Activated CD4-positive, alpha-beta T cell treated with anti-CD3 and anti-CD28 coated beads, Interleukin-2, amount 10 ng/mL, durations not matched to agents 24 days and 14 days (primary cell): ENCODE measurements around the gene DDX4. TPM values are rescaled to one million over a fixed set of nuclear protein-coding genes. Genes with fewer than 3 reads are reported as not detected.
"Not testable (repeated sequence)": the region's sequence is repeated elsewhere in the genome, so short reads cannot be mapped to it uniquely, and the experiment has no call there.

Source experiments
- DNase-seq: peaks from one replicate; pipeline ENCODE4 v3.0.0; 2022
- H3K27ac Mint-ChIP-seq: one replicate; pipeline ENCODE4 v1.8.0; 2022; ENCODE audit warnings: mild to moderate bottlenecking, mixed read lengths
- H3K27me3 Mint-ChIP-seq: one replicate; pipeline ENCODE4 v1.8.0; 2022; ENCODE audit warnings: mixed read lengths
- H3K36me3 Mint-ChIP-seq: one replicate; pipeline ENCODE4 v1.8.0; 2022; ENCODE audit warnings: low read depth, mild to moderate bottlenecking, mixed read lengths
- H3K4me1 Mint-ChIP-seq: one replicate; pipeline ENCODE4 v1.8.0; 2021; ENCODE audit warnings: mixed read lengths
- H3K4me3 Mint-ChIP-seq: one replicate; pipeline ENCODE4 v1.8.0; 2022; ENCODE audit warnings: mild to moderate bottlenecking, moderate library complexity, mixed read lengths
- H3K9me3 Mint-ChIP-seq: one replicate; pipeline ENCODE4 v1.8.0; 2021; ENCODE audit warnings: mixed read lengths
- intact Hi-C: fragments of 100-400 bp; cut with micrococcal nuclease; formaldehyde crosslinking; loops from one replicate; pipeline ENCODE4 v1.15.1; 2023
- total RNA-seq: library from RNA; stranded (reverse); gene quantifications from 2 replicates; pipeline ENCODE4 v1.2.3, GENCODE V29; 2022

The DDX4 gene
- 0.19 and 0.40 TPM in 2 replicates for total RNA-seq

DNA sequence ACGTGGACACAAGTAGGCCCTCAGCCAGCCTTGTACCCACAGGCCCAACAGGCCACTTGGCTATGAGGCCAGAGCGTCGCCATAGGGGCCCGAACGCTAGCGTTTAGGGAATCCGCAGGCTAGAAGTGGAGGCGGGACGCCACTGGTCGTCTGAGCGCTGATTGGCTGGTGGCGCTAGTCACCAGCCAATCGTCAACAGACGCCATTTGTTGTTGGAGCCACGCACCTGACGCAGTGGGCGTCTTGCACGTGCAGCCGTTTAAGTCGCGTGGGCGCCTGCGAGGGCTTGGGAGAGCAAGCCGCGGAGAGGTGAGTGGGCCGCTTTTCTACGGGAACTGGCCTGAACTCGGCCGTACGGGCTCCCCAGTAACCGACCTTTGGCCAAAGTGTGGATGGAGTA lies at the start of gene DDX4:
DDX4 (plus strand) TSS at position 269 of the 400 bp plus-strand sequence. CDS start 903 bp downstream, outside the sequence.
- intact Hi-C loops, result no loop called here
- Mint-ChIP-seq H3K4me1 (no peaks in the 10 kb centered on the region), H3K36me3 (no peaks in the 10 kb centered on the region), H3K9me3 (no peaks in the 10 kb centered on the region), H3K27me3 (peaks cover 5% of the 10 kb centered on the region), H3K27ac (no peak within 1 kb of the TSS), H3K4me3 (no peak within 1 kb of the TSS)
- no peak for DNase-seq

DNA sequence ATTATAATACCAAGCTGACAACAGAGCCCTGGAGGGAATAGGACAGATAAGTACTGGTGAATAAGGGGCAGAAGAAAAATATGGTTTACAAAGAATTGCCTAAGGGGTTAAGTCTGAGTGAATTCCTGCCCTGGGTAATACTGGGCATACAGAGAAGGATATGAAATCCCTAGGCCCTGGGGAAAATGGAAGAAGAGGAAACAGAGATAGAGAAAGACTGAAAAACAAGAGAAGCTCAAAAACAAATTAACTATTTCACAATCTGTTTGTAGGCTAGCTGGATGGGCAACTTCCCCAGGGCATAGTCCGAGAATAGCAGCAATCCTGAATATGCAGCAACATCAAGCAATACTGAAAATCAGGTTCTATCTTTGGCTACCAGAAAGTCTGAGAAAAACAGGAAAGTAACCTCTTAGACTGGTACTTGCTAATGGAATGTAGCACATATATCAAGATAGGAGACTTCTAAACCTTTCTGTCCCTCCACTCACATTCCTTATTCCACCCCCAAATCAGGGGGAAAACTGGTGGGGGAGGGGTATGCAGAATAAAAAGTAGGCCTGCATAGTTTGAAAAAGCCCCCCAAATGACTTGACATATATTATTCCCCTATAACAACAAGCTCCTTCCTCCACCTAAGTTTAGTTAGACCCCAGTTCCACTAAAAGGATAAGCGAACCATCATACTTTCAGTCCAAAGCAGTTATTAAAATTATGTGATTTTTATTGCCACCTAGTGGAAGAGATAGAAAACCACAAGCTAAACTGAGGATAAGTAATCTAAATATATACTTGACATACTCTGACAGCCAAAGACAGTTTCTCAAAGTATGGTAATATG lies 46.4 kb upstream of the DDX4 start:
- Mint-ChIP-seq H3K4me3 (no peak overlapping the region), H3K9me3 (no peaks in the 10 kb centered on the region), H3K27me3 (no peaks in the 10 kb centered on the region), H3K27ac (no peak overlapping the region), H3K36me3 (peaks cover 16% of the 10 kb centered on the region), H3K4me1 (peaks cover 12% of the 10 kb centered on the region)
- DNase-seq, result no peak
- intact Hi-C loops, result loop anchor here (2.0 to 5.0 kb wide), 5 partner anchors 159 to 519 kb away; partner anchors contain the start of genes CDC20B and PLPP1

- H3K9me3 Mint-ChIP-seq, result no peaks in the 10 kb centered on the region
These were observed 45.8 kb upstream of the DDX4 start for GRCh38 chr5:55692106-55692417.

GRCh38 chr5:55692509-55692908 lies 45.4 kb upstream of the DDX4 start:
- Mint-ChIP-seq H3K36me3 (peaks cover 19% of the 10 kb centered on the region), H3K4me1 (peaks cover 12% of the 10 kb centered on the region), H3K9me3 (no peaks in the 10 kb centered on the region), H3K27me3 (no peaks in the 10 kb centered on the region), H3K4me3 (no peak overlapping the region), H3K27ac (no peak overlapping the region)
- no peak for DNase-seq
- intact Hi-C loops, result loop anchor here (2.0 to 5.0 kb wide), 2 partner anchors 160 to 286 kb away; partner anchors contain the start of gene PLPP1

More at GRCh38 chr5:55692106-55692417, 45.8 kb upstream of the DDX4 start:
- Mint-ChIP-seq H3K27ac (no peak overlapping the region), H3K27me3 (no peaks in the 10 kb centered on the region), H3K36me3 (peaks cover 16% of the 10 kb centered on the region), H3K4me1 (peaks cover 12% of the 10 kb centered on the region), H3K4me3 (no peak overlapping the region)
- intact Hi-C loops, result loop anchor here (2.0 to 5.0 kb wide), 2 partner anchors 160 to 285 kb away; partner anchors contain the start of gene PLPP1
- DNase-seq, result no peak

DNA sequence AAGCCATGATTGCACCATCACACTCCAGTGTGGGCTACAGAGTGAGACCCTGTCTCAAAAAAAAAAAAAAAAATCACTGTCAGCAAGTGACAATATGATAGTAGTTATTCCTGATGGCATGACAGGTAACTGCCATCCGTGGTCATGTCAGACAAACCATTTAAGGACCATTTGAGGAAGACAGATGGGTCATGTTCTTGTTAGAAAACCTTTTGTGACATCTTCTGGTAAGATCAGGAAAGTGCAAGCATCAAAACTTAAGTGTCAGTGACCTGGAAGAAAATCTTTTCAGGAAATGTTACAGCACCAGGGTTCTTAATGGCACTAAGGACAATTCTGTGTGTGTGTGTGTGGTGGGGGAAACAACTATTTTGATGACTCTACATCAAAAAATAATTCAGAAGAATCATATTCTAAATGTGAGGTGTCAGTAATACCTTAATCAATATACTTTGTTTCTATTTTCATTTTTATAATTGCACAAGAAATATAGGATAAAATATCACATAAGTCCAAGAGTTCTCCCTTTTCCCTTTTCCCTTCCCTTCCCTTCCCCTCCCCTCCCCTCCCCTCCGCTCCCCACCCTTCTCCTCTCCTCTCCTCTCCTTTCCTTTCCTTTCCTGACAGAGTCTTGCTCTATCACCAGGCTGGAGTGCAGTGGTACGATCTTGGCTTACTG lies 43.6 kb upstream of the DDX4 start:
- H3K9me3 Mint-ChIP-seq, result no peaks in the 10 kb centered on the region
- H3K27ac Mint-ChIP-seq, result no peak overlapping the region
- H3K4me1 Mint-ChIP-seq, result peaks cover 13% of the 10 kb centered on the region
- intact Hi-C loops, result loop anchor here (5.0 kb wide), 1 partner anchor 162 kb away; the partner anchor contains the start of gene PLPP1
- H3K27me3 Mint-ChIP-seq, result no peaks in the 10 kb centered on the region
- H3K36me3 Mint-ChIP-seq, result peaks cover 18% of the 10 kb centered on the region
- no peak overlapping the region for H3K4me3 Mint-ChIP-seq
- peak; percentile 65 for DNase-seq

- H3K27ac Mint-ChIP-seq, DNase-seq, H3K27me3 Mint-ChIP-seq, intact Hi-C loops, H3K4me3 Mint-ChIP-seq, H3K9me3 Mint-ChIP-seq: not testable (repeated sequence)
- Mint-ChIP-seq H3K36me3 (peaks cover 24% of the 10 kb centered on the region), H3K4me1 (peaks cover 17% of the 10 kb centered on the region)
These were observed 41.2 kb upstream of the DDX4 start for GRCh38 chr5:55696704-55697103.

DNA sequence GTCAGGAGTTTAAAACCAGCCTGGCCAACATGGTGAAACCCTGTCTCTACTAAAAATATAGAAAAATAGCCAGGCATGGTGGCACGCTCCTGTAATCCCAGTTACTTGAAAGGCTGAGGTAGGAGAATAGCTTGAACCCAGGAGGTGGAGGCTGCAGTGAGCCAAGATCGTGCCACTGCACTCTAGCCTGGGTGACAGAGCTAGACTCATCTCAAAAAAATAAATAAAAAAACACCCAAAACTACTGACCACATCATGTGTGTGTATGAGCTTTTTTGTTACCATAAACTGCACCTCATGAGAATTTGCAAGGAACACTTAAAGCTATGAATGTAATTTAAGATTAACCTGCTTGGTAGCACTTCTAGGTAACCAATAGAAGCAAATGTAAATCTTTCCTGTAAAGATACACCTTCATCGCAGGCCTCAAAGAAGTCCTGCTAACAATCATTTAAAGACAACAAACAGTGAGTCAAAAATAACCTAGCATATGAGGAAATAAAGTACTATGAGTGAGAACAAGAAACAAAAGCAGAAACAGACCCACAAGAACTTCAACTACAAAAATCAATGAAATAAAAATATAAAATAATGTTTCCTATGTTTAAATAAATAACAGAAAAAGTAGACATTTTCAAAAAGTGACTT lies 38.7 kb upstream of the DDX4 start:
- no peak overlapping the region for H3K4me3 Mint-ChIP-seq
- H3K27ac Mint-ChIP-seq, result no peak overlapping the region
- H3K4me1 Mint-ChIP-seq, result peaks cover 20% of the 10 kb centered on the region
- DNase-seq, result no peak
- H3K9me3 Mint-ChIP-seq, result no peaks in the 10 kb centered on the region
- H3K36me3 Mint-ChIP-seq, result peaks cover 36% of the 10 kb centered on the region
- intact Hi-C loops, result no loop called here
- H3K27me3 Mint-ChIP-seq, result no peaks in the 10 kb centered on the region

- no peaks in the 10 kb centered on the region for H3K27me3 Mint-ChIP-seq
- H3K4me1 Mint-ChIP-seq, result peaks cover 18% of the 10 kb centered on the region
- no peak overlapping the region for H3K4me3 Mint-ChIP-seq
- no peak overlapping the region for H3K27ac Mint-ChIP-seq
- no peaks in the 10 kb centered on the region for H3K9me3 Mint-ChIP-seq
- intact Hi-C loops, result no loop called here
- H3K36me3 Mint-ChIP-seq, result peaks cover 30% of the 10 kb centered on the region
- DNase-seq, result no peak
These were observed 37.1 kb upstream of the DDX4 start for GRCh38 chr5:55700745-55701144.

DNA sequence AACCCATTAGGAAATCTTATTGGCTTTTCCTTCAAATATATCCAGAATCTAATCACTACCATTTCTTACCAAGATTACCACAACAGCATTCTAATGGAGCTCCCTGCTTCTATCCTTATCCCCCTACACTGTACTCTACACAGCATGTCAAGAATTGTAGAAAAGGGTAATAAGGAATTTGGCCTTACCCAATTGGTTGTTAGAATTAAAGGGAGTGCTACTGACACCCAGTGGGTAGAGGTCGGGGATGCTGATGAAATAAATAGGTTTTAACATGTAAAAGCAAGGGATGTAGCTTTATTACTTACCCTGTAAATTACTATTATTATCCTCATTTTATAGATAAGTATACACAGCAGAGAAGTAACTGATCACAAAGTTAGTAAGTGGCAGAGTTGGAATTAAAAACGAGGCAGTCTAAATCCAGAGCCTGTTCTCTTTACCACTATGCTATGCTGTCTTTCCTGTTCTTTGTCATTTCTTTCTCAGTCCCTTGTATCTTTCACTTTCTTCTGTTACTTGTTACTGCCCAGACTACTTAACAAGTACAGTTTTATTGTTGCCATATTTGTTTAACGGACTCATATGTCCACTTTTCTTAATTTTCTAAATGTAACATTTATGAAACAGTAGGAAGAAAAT lies 36.3 kb upstream of the DDX4 start:
- Mint-ChIP-seq H3K27ac (no peak overlapping the region), H3K9me3 (no peaks in the 10 kb centered on the region), H3K4me3 (no peak overlapping the region), H3K4me1 (peaks cover 22% of the 10 kb centered on the region), H3K27me3 (no peaks in the 10 kb centered on the region), H3K36me3 (peaks cover 30% of the 10 kb centered on the region)
- DNase-seq, result no peak
- intact Hi-C loops, result no loop called here

- Mint-ChIP-seq H3K36me3 (peaks cover 23% of the 10 kb centered on the region), H3K4me1 (peaks cover 26% of the 10 kb centered on the region), H3K27me3 (no peaks in the 10 kb centered on the region), H3K9me3 (no peaks in the 10 kb centered on the region), H3K27ac (no peak overlapping the region), H3K4me3 (no peak overlapping the region)
- no peak for DNase-seq
- intact Hi-C loops, result no loop called here
These were observed 35.1 kb upstream of the DDX4 start for GRCh38 chr5:55702598-55703345.

GRCh38 chr5:55706230-55706629 lies 31.6 kb upstream of the DDX4 start:
- no peak for DNase-seq
- H3K36me3 Mint-ChIP-seq, result peaks cover 26% of the 10 kb centered on the region
- H3K4me3 Mint-ChIP-seq, result no peak overlapping the region
- H3K4me1 Mint-ChIP-seq, result peaks cover 34% of the 10 kb centered on the region
- H3K27me3 Mint-ChIP-seq, result no peaks in the 10 kb centered on the region
- H3K27ac Mint-ChIP-seq, result no peak overlapping the region
- intact Hi-C loops, result no loop called here
- no peaks in the 10 kb centered on the region for H3K9me3 Mint-ChIP-seq

DNA sequence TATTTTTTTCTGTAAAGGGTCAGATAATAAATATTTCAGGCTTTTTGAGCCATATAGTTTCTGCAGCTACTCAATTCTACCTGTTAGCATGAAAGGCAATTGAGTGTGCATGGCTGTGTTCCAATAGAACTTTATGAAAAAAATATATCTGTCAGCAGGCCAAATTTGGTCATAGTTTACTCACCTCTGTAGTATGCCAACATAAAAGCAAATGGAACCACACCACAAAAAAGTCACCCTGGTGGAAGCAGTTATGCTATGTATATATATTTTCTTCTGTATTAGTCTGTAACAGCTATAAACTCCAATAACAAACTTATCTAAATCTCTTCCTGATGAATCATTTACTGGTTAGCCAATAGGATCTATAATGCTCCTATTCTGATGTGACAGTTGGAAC lies 29.1 kb upstream of the DDX4 start:
- H3K27me3 Mint-ChIP-seq, result no peaks in the 10 kb centered on the region
- H3K9me3 Mint-ChIP-seq, result no peaks in the 10 kb centered on the region
- peaks cover 13% of the 10 kb centered on the region for H3K36me3 Mint-ChIP-seq
- no peak for DNase-seq
- peak overlapping the region; percentile 15 for H3K4me3 Mint-ChIP-seq
- no peak overlapping the region for H3K27ac Mint-ChIP-seq
- intact Hi-C loops, result no loop called here
- peaks cover 34% of the 10 kb centered on the region for H3K4me1 Mint-ChIP-seq

DNA sequence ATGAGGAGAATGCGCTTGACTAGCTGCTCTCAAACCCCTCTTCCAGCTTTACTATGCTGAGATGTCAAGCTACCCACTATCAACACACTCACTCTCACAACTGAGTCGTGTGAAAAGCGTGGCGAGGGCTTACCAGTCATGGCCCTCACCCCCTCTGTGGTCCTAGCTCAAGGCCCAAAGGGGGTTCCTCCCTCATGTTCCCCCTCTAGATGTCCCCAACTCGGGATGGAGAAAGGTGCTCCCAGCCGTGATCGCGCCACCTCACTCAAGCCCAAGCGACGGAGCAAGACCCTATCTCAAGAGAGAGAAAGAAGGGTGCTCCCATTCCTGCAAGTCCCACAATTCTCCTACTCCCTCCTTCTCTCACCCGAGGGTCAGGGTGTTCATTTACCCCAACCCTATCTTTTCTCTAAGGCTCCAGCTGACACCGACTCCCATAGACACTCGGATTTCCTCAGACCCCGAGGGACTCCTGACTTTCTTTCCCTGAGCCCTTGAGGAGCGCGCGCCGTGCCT lies 26.3 kb upstream of the DDX4 start:
- Mint-ChIP-seq H3K9me3 (peaks cover 5% of the 10 kb centered on the region), H3K36me3 (peaks cover 10% of the 10 kb centered on the region), H3K4me1 (peaks cover 28% of the 10 kb centered on the region), H3K4me3 (peak overlapping the region; percentile 97), H3K27me3 (no peaks in the 10 kb centered on the region), H3K27ac (peak overlapping the region; percentile 90)
- intact Hi-C loops, result loop anchor here (2.0 to 5.0 kb wide), 5 partner anchors 46 to 1461 kb away; no protein-coding TSS in a partner anchor
- no peak for DNase-seq
